Esophagus muscularis mucosa (tissue), 4 donors: ENCODE data around the gene GPR135. TPM values are rescaled to one million over a fixed set of nuclear protein-coding genes. Genes with fewer than 3 reads are reported as not detected.

Experiments used
- DNase-seq: peaks from one replicate; pipeline ENCODE4 v3.0.0-alpha.2; 2017; ENCODE audit errors: extremely low spot score
- H3K27ac ChIP-seq, 4 donors: fragments of 200-600 bp; sonication (generic); replicated peaks in 1 of 4; 1 replicate in 3 of 4; 2 replicates in 1 of 4; pipeline ENCODE4 v1.5.1; 2016 to 2019; ENCODE audit warnings: mild to moderate bottlenecking in 1 of 4
- H3K27me3 ChIP-seq, 4 donors: fragments of 200-600 bp; sonication (generic); one replicate each; pipeline versions ENCODE4 v1.5.1 to v1.6.0; 2016 to 2019
- H3K36me3 ChIP-seq, 4 donors: fragments of 200-600 bp; sonication (generic); one replicate each; pipeline ENCODE4 v1.5.1; 2016 to 2019
- H3K4me1 ChIP-seq, 4 donors: fragments of 200-600 bp; sonication (generic); one replicate each; pipeline ENCODE4 v1.5.1; 2016 to 2019
- H3K4me3 ChIP-seq, 4 donors: fragments of 200-600 bp; sonication (generic); 1 replicate in 2 of 4; 2 replicates in 2 of 4; pipeline ENCODE4 v1.5.1; 2016 to 2019; ENCODE audit warnings: mild to moderate bottlenecking in 4 of 4, moderate library complexity in 1 of 4
- H3K9me3 ChIP-seq, 4 donors: fragments of 200-600 bp; sonication (generic); 1 replicate in 3 of 4; 2 replicates in 1 of 4; pipeline ENCODE4 v1.5.1; 2016 to 2019
- EP300 ChIP-seq: sonication (generic); formaldehyde crosslinking; IDR thresholded peaks from one replicate; pipeline ENCODE4 v1.6.1; 2017; ENCODE audit warnings: antibody characterized with exemption
- POLR2A ChIP-seq: fragments of 450-650 bp; IDR thresholded peaks from one replicate; pipeline ENCODE4 v1.6.1; 2017; ENCODE audit warnings: antibody characterized with exemption, moderate library complexity, mild to moderate bottlenecking, low read depth
- POLR2AphosphoS5 ChIP-seq, 2 donors: sonication (generic); formaldehyde crosslinking; IDR thresholded peaks; one replicate each; pipeline ENCODE4 v1.6.1; 2017; ENCODE audit warnings: antibody characterized with exemption in 2 of 2
- WGBS: methylation state at CpG from one replicate; pipeline ENCODE4 v1.1.5; 2018; 5-methylcytosine and 5-hydroxymethylcytosine counted together
- intact Hi-C: fragments of 100-400 bp; cut with DNase I; formaldehyde crosslinking; loops from one replicate; pipeline ENCODE4 v1.15.1; 2023
- total RNA-seq, 4 donors: library from RNA; depleted of rRNA; stranded (reverse); fragments of >200 nt; gene quantifications; one replicate each; pipeline versions ENCODE4 v1.1.0 to v1.2.1, GENCODE V29; 2016
- TF ChIP-seq, protein P1 (sequence below), 3 experiments: fragments of 200-600 bp in 2 of 3; fragments of 450-650 bp in 1 of 3; sonication (generic) in 2 of 3; IDR thresholded peaks; one replicate each; pipeline ENCODE4 v1.5.1; 2017 to 2019; ENCODE audit warnings: antibody characterized with exemption in 3 of 3, mild to moderate bottlenecking in 2 of 3, moderate library complexity in 1 of 3

GPR135 gene
- total RNA-seq, 4 donors from 2014 or later = 4.3 to 9.1 (median 6.4) TPM

DNA sequence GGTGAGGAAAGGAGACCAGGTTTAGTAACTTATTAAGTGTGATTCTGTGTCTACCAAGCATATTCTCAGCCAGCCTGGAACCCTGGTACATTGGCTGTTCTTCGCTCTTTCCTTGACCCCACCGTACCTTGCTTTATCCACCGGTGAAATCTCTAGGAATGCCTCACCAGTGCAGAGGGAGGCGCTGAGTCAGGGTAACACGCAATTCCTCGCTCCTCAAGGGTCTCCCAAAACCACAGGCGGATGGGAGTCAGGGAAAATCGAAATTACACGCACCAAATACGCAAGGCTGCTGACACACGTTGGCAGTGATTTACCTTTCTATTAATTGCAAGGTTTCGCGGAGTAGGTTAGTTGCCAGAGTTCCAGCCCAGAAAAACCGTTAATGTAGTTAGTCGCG lies 18.2 kb upstream of the GPR135 start:
- peak overlapping the region; percentile 72 to 83 (median 82) for H3K4me3 ChIP-seq
- TF ChIP-seq POLR2A = no peak
- TF ChIP-seq, protein P1, sequence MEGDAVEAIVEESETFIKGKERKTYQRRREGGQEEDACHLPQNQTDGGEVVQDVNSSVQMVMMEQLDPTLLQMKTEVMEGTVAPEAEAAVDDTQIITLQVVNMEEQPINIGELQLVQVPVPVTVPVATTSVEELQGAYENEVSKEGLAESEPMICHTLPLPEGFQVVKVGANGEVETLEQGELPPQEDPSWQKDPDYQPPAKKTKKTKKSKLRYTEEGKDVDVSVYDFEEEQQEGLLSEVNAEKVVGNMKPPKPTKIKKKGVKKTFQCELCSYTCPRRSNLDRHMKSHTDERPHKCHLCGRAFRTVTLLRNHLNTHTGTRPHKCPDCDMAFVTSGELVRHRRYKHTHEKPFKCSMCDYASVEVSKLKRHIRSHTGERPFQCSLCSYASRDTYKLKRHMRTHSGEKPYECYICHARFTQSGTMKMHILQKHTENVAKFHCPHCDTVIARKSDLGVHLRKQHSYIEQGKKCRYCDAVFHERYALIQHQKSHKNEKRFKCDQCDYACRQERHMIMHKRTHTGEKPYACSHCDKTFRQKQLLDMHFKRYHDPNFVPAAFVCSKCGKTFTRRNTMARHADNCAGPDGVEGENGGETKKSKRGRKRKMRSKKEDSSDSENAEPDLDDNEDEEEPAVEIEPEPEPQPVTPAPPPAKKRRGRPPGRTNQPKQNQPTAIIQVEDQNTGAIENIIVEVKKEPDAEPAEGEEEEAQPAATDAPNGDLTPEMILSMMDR (IDR thresholded peaks at IDR 0.05) = no peak
- no peak for TF ChIP-seq EP300
- TF ChIP-seq POLR2AphosphoS5 (IDR thresholded peaks at IDR 0.05) = no peak
- no peaks in the 10 kb centered on the region for H3K9me3 ChIP-seq
- H3K27ac ChIP-seq = peak overlapping the region; percentile 90 to 97 (median 93)
- 0% methylated on average over 16 of the region's 16 CpGs for WGBS
- peaks cover 38 to 79% (median 65%) of the 10 kb centered on the region in 4 donors for H3K4me1 ChIP-seq
- intact Hi-C loops = loop anchor here (5.0 kb wide), 1 partner anchor 1186 kb away; the partner anchor contains the start of gene ARID4A
- DNase-seq = no peak
- H3K36me3 ChIP-seq = peaks cover 0 to 17% (median 5%) of the 10 kb centered on the region in 4 donors
- H3K27me3 ChIP-seq = no peaks in the 10 kb centered on the region

DNA sequence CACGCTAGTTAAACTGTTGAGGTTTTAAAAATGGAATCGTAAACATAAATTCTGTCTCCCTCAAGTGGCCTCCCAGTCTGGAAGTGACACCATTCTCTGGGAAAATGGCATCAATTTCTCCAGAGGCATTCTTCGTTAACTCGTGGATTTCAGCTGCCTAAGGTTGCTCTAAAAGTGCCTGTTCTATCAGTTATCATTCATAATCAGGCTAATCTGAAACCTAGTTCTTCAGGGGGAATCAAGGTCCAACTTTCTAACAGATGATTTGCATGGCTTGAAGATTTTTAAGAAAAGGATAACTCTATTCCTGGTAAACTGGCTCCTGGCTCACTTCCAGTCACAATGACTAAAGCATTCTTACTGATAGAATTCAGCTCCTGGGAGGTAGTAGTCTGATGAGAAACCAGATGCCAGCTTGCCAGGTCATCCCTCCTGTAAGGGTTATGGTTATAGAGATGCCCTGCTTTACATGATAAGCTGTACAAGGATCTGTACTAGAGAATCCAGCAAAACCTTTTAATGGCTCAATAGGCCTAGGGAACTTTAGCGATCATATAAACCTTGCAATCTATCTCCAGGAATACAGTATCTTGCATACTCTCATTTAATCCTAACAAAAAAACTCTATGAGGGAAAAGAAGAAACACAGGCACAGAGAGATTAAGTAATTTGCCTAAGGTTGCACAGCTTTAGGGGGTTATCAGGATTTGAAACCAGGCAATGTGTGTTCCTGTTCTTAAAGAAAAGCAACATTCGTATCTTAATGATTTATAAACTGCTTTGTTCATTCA lies 17.6 kb upstream of the GPR135 start:
- intact Hi-C loops = loop anchor here (5.0 kb wide), 1 partner anchor 1185 kb away; the partner anchor contains the start of gene ARID4A
- no peak for DNase-seq
- Histone ChIP-seq H3K4me3 (peak overlapping the region; percentile 72 to 83 (median 82)), H3K9me3 (no peaks in the 10 kb centered on the region), H3K27ac (peak overlapping the region; percentile 90 to 97 (median 93)), H3K27me3 (no peaks in the 10 kb centered on the region), H3K36me3 (peaks cover 0 to 13% (median 7%) of the 10 kb centered on the region in 4 donors), H3K4me1 (peaks cover 38 to 78% (median 65%) of the 10 kb centered on the region in 4 donors)
- TF ChIP-seq, protein P1 (IDR thresholded peaks at IDR 0.05) = no peak
- no peak for TF ChIP-seq POLR2A
- no peak for TF ChIP-seq EP300
- TF ChIP-seq POLR2AphosphoS5 (IDR thresholded peaks at IDR 0.05) = peak in 1 of 2 donors; percentile 35
- WGBS = 31% methylated on average over 6 of the region's 6 CpGs

DNA sequence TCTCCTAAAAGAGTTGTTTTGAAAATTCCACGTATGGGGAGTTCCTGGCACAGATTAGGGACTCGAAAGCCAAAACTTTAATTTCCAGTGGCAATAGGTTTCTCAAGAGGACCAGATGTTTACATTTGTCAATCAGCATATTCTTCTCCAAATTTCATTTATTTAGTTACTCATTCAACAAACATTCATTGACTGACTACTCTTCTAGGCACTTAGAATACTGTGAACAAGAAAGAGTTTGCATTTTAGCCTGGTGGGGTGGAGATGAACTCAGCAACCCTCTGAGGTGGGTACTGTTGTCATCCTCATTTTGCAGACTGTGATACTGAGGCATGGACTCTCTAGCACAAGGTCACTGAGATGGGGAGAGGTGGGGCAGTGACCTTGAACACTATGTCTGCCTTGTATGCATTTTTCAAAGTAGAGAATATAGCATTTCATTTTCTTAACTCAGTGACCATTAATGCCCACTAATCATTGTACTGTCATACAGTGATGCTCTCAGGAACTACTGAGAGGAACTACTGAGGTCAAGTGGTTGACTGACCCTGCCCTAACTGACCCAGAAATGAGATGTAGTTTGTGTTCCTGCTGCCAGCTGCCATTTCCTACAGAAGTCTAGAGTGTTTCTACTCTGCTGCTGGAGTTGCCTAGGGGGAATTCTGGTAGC lies 16.8 kb upstream of the GPR135 start:
- peaks cover 38 to 75% (median 62%) of the 10 kb centered on the region in 4 donors for H3K4me1 ChIP-seq
- 49% methylated on average over 2 of the region's 2 CpGs for WGBS
- intact Hi-C loops = loop anchor here (5.0 kb wide), 1 partner anchor 1185 kb away; the partner anchor contains the start of gene ARID4A

DNA sequence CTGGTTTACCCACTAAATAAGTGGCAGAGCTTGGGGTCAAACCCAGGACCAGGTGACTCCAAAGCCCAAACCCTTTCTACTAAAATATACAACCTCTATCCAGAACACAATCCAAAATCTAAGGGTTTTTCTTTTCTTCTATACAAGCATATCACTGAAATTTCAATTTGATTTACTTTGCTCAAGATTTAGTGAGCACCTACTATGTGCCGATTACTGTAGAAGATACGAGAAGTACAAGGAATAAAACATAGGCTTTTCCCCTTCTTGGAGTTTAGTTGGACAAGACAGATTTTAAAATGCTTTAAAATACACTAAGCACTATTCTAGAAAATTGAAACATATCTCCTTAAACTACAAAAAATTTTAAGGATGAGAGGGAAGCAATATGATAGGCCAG lies 16.2 kb upstream of the GPR135 start:
- H3K27me3 ChIP-seq = no peaks in the 10 kb centered on the region
- intact Hi-C loops = loop anchor here (5.0 kb wide), 1 partner anchor 1184 kb away; the partner anchor contains the start of gene ARID4A
- no peak for DNase-seq
- peak overlapping the region; percentile 90 to 97 (median 93) for H3K27ac ChIP-seq
- 92% methylated on average over 2 of the region's 2 CpGs for WGBS
- H3K4me3 ChIP-seq = no peak overlapping the region
- TF ChIP-seq POLR2AphosphoS5 (IDR thresholded peaks at IDR 0.05) = no peak
- H3K4me1 ChIP-seq = peaks cover 35 to 75% (median 58%) of the 10 kb centered on the region in 4 donors
- no peaks in the 10 kb centered on the region for H3K9me3 ChIP-seq
- H3K36me3 ChIP-seq = peaks cover 0 to 11% (median 9%) of the 10 kb centered on the region in 4 donors

More for the DNA sequence above, 16.8 kb upstream of the GPR135 start:
- no peak for DNase-seq
- Histone ChIP-seq H3K9me3 (no peaks in the 10 kb centered on the region), H3K4me3 (peak overlapping the region; percentile 12 to 82 (median 77)), H3K27me3 (no peaks in the 10 kb centered on the region), H3K27ac (peak overlapping the region; percentile 90 to 97 (median 93)), H3K36me3 (peaks cover 0 to 11% (median 7%) of the 10 kb centered on the region in 4 donors)
- TF ChIP-seq POLR2AphosphoS5 (IDR thresholded peaks at IDR 0.05) (peak in 1 of 2 donors; percentile 37), POLR2A (no peak), EP300 (no peak)
- TF ChIP-seq, protein P1 (IDR thresholded peaks at IDR 0.05) = no peak
